ENCODE results near the gene SLC25A34.

SLC25A34 gene

GRCh38 chr1:15722411-15722810 is 13.6 kb upstream of the SLC25A34 start:
- no peak for DNase-seq (ENCODE audit: low read depth)
- no peak for TF ChIP-seq CTCF (conservative IDR thresholded peaks at IDR 0.05; ENCODE audit: control insufficient read depth, insufficient read depth, low read depth, low read length)
- no peak overlapping the region for H3K4me3 ChIP-seq (ENCODE audit: control insufficient read depth, low read depth, low read length)

- H3K4me3 ChIP-seq (ENCODE audit: control insufficient read depth, low read depth, low read length): no peak overlapping the region
- no peak for DNase-seq (ENCODE audit: low read depth)
- no peak for TF ChIP-seq CTCF (conservative IDR thresholded peaks at IDR 0.05; ENCODE audit: control insufficient read depth, insufficient read depth, low read depth, low read length)
Observed at GRCh38 chr1:15722836-15723532, 13.1 kb upstream of the SLC25A34 start.

- no peak for TF ChIP-seq CTCF (conservative IDR thresholded peaks at IDR 0.05; ENCODE audit: control insufficient read depth, insufficient read depth, low read depth, low read length)
- no peak for DNase-seq (ENCODE audit: low read depth)
- no peak overlapping the region for H3K4me3 ChIP-seq (ENCODE audit: control insufficient read depth, low read depth, low read length)
Observed at GRCh38 chr1:15723631-15724246, 12.3 kb upstream of the SLC25A34 start.

- no peak for TF ChIP-seq CTCF (conservative IDR thresholded peaks at IDR 0.05; ENCODE audit: control insufficient read depth, insufficient read depth, low read depth, low read length)
- DNase-seq (ENCODE audit: low read depth): no peak
- H3K4me3 ChIP-seq (ENCODE audit: control insufficient read depth, low read depth, low read length): no peak overlapping the region
Observed at GRCh38 chr1:15724949-15725880, 10.8 kb upstream of the SLC25A34 start.

GRCh38 chr1:15726508-15726907 is 9.6 kb upstream of the SLC25A34 start:
- H3K4me3 ChIP-seq (ENCODE audit: control insufficient read depth, low read depth, low read length): no peak overlapping the region
- no peak for DNase-seq (ENCODE audit: low read depth)
- TF ChIP-seq CTCF (conservative IDR thresholded peaks at IDR 0.05; ENCODE audit: control insufficient read depth, insufficient read depth, low read depth, low read length): no peak

- no peak overlapping the region for H3K4me3 ChIP-seq (ENCODE audit: control insufficient read depth, low read depth, low read length)
- DNase-seq (ENCODE audit: low read depth): no peak
- no peak for TF ChIP-seq CTCF (conservative IDR thresholded peaks at IDR 0.05; ENCODE audit: control insufficient read depth, insufficient read depth, low read depth, low read length)
Observed at GRCh38 chr1:15727021-15727420, 9.0 kb upstream of the SLC25A34 start.
